Trophoblast cell (in vitro differentiated cells and primary cell): Measurements from ENCODE around the gene LPAR5.
A peak's percentile ranks its signal among the peaks of the same experiment; 100 is the strongest.

Experiments
- DNase-seq, 2 donors: peaks; one replicate each; pipeline ENCODE4 v3.0.0-alpha.2; 2016
- H2AFZ ChIP-seq: 2 replicates; pipeline ENCODE4 v1.6.1; 2013; ENCODE audit warnings: low read length, moderate library complexity, mild to moderate bottlenecking; ENCODE audit not compliant: insufficient read depth, poor library complexity
- H2AK5ac ChIP-seq: 2 replicates; pipeline ENCODE4 v1.6.1; 2013; ENCODE audit warnings: mild to moderate bottlenecking, low read length
- H2BK120ac ChIP-seq: 2 replicates; pipeline ENCODE4 v1.6.1; 2013; ENCODE audit warnings: low read length, mild to moderate bottlenecking, moderate library complexity; ENCODE audit not compliant: insufficient read depth, poor library complexity
- H2BK12ac ChIP-seq: 2 replicates; pipeline ENCODE4 v1.6.1; 2013; ENCODE audit warnings: mild to moderate bottlenecking, low read length, moderate library complexity
- H2BK5ac ChIP-seq: 2 replicates; pipeline ENCODE4 v1.6.1; 2013; ENCODE audit warnings: low read length, low read depth, moderate library complexity, mild to moderate bottlenecking; ENCODE audit not compliant: poor library complexity
- H3K14ac ChIP-seq: 2 replicates; pipeline ENCODE4 v1.6.1; 2013; ENCODE audit warnings: mild to moderate bottlenecking, low read length
- H3K18ac ChIP-seq: 2 replicates; pipeline ENCODE4 v1.6.1; 2013; ENCODE audit warnings: mild to moderate bottlenecking, low read length
- H3K23ac ChIP-seq: 2 replicates; pipeline ENCODE4 v1.6.1; 2013; ENCODE audit warnings: low read length
- H3K27ac ChIP-seq: 2 replicates; pipeline ENCODE4 v1.5.1; 2013; ENCODE audit warnings: low read depth, mild to moderate bottlenecking, inconsistent platforms, low read length, moderate library complexity
- H3K27me3 ChIP-seq: 2 replicates; pipeline ENCODE4 v1.6.1; 2013; ENCODE audit warnings: inconsistent platforms, mild to moderate bottlenecking, low read length, moderate library complexity; ENCODE audit not compliant: insufficient read depth
- H3K36me3 ChIP-seq, 2 experiments: 1 replicate in 1 of 2; 2 replicates in 1 of 2; pipeline ENCODE4 v1.6.1; 2013; ENCODE audit warnings: low read length in 2 of 2, mild to moderate bottlenecking in 2 of 2, moderate library complexity in 1 of 2; ENCODE audit not compliant: insufficient read depth in 2 of 2, control insufficient read depth in 1 of 2
- H3K4ac ChIP-seq: 2 replicates; pipeline ENCODE4 v1.6.1; 2013; ENCODE audit warnings: low read depth, mild to moderate bottlenecking, low read length, moderate library complexity
- H3K4me1 ChIP-seq, 2 experiments: 1 replicate in 1 of 2; 2 replicates in 1 of 2; pipeline ENCODE4 v1.6.1; 2013; ENCODE audit warnings: low read length in 2 of 2, mild to moderate bottlenecking in 2 of 2, moderate library complexity in 1 of 2; ENCODE audit not compliant: insufficient read depth in 2 of 2, control insufficient read depth in 1 of 2
- H3K4me2 ChIP-seq: 2 replicates; pipeline ENCODE4 v1.6.1; 2013; ENCODE audit warnings: inconsistent platforms, mild to moderate bottlenecking, low read length, moderate library complexity
- H3K4me3 ChIP-seq: 2 replicates; pipeline ENCODE4 v1.5.1; 2013; ENCODE audit warnings: mild to moderate bottlenecking, low read depth, low read length, inconsistent platforms
- H3K79me1 ChIP-seq: one replicate; pipeline ENCODE4 v1.6.1; 2013; ENCODE audit warnings: low read length
- H3K79me2 ChIP-seq: 2 replicates; pipeline ENCODE4 v1.6.1; 2013; ENCODE audit warnings: low read length, mild to moderate bottlenecking; ENCODE audit not compliant: control insufficient read depth, insufficient read depth, poor library complexity
- H3K9ac ChIP-seq: 2 replicates; pipeline ENCODE4 v1.6.1; 2013; ENCODE audit warnings: mild to moderate bottlenecking, low read length
- H3K9me3 ChIP-seq: 2 replicates; pipeline ENCODE4 v1.6.1; 2013; ENCODE audit warnings: low read depth, mild to moderate bottlenecking, control low read depth, inconsistent platforms, low read length; ENCODE audit not compliant: insufficient read depth
- H4K12ac ChIP-seq: 2 replicates; pipeline ENCODE4 v1.6.1; 2013; ENCODE audit warnings: low read depth, mild to moderate bottlenecking, low read length, moderate library complexity
- H4K8ac ChIP-seq: 2 replicates; pipeline ENCODE4 v1.6.1; 2013; ENCODE audit warnings: low read depth, mild to moderate bottlenecking, low read length, moderate library complexity
- H4K91ac ChIP-seq: one replicate; pipeline ENCODE4 v1.6.1; 2013; ENCODE audit warnings: low read depth, mild to moderate bottlenecking, low read length, moderate library complexity
- WGBS: extraction: QIAGEN DNeasy Blood & Tissue Kit; methylation state at CpG from one replicate; pipeline ENCODE4 v1.1.7; 2013; ENCODE audit warnings: missing lambda C conversion rate; ENCODE audit not compliant: insufficient read length, insufficient coverage; ENCODE audit errors: extremely low coverage; 5-methylcytosine and 5-hydroxymethylcytosine counted together

The LPAR5 gene

GRCh38 chr12:6662602-6662905, 26.8 kb upstream of the LPAR5 start:
- H2BK12ac ChIP-seq, result no peak overlapping the region
- peak overlapping the region; percentile 44 for H2BK120ac ChIP-seq
- no peaks in the 10 kb centered on the region for H3K4me1 ChIP-seq
- H2AFZ ChIP-seq, result peak overlapping the region; percentile 86
- H3K14ac ChIP-seq, result peak overlapping the region; percentile 62
- peak overlapping the region; percentile 93 for H3K4me2 ChIP-seq
- peaks cover 5% of the 10 kb centered on the region for H3K79me1 ChIP-seq
- H3K18ac ChIP-seq, result peak overlapping the region; percentile 57
- peak overlapping the region; percentile 63 for H2AK5ac ChIP-seq
- no peak overlapping the region for H3K23ac ChIP-seq
- no peak overlapping the region for H2BK5ac ChIP-seq
- H3K4ac ChIP-seq, result peak overlapping the region; percentile 34
- H3K9ac ChIP-seq, result peak overlapping the region; percentile 84
- DNase-seq, result no peak
- H3K79me2 ChIP-seq, result peaks cover 3% of the 10 kb centered on the region
- no peaks in the 10 kb centered on the region for H3K27me3 ChIP-seq
- H3K36me3 ChIP-seq, result peaks cover 7 to 11% of the 10 kb centered on the region in 2 experiments
- WGBS, result no CpG with 5 or more reads among the region's 10 CpGs
- peak overlapping the region; percentile 85 for H3K4me3 ChIP-seq
- no peaks in the 10 kb centered on the region for H3K9me3 ChIP-seq
- no peak overlapping the region for H3K27ac ChIP-seq
- peak overlapping the region; percentile 97 for H4K8ac ChIP-seq
- H4K12ac ChIP-seq, result peak overlapping the region; percentile 92
- peak overlapping the region; percentile 73 for H4K91ac ChIP-seq

GRCh38 chr12:6653987-6654386, 18.2 kb upstream of the LPAR5 start:
- H2BK120ac ChIP-seq, result no peak overlapping the region
- no peak overlapping the region for H3K4ac ChIP-seq
- H3K9ac ChIP-seq, result no peak overlapping the region
- H2AFZ ChIP-seq, result no peak overlapping the region
- no peak overlapping the region for H2BK12ac ChIP-seq
- DNase-seq, result no peak
- no peak overlapping the region for H4K8ac ChIP-seq
- no peak overlapping the region for H3K18ac ChIP-seq
- no peak overlapping the region for H3K4me3 ChIP-seq
- no peak overlapping the region for H3K14ac ChIP-seq
- no CpG with 5 or more reads among the region's 5 CpGs for WGBS
- H3K27me3 ChIP-seq, result no peaks in the 10 kb centered on the region
- no peak overlapping the region for H4K91ac ChIP-seq
- H3K23ac ChIP-seq, result no peak overlapping the region
- no peaks in the 10 kb centered on the region for H3K9me3 ChIP-seq
- H3K36me3 ChIP-seq, result peaks cover 31 to 47% of the 10 kb centered on the region in 2 experiments
- H3K79me1 ChIP-seq, result no peaks in the 10 kb centered on the region
- no peaks in the 10 kb centered on the region for H3K4me1 ChIP-seq
- no peak overlapping the region for H2BK5ac ChIP-seq
- no peak overlapping the region for H4K12ac ChIP-seq
- H3K4me2 ChIP-seq, result no peak overlapping the region
- H2AK5ac ChIP-seq, result no peak overlapping the region
- H3K79me2 ChIP-seq, result no peaks in the 10 kb centered on the region
- no peak overlapping the region for H3K27ac ChIP-seq

- peaks cover 31 to 49% of the 10 kb centered on the region in 2 experiments for H3K36me3 ChIP-seq
- H2BK120ac ChIP-seq, result no peak overlapping the region
- no peak overlapping the region for H4K91ac ChIP-seq
- H3K18ac ChIP-seq, result no peak overlapping the region
- no peak overlapping the region for H3K27ac ChIP-seq
- no peak overlapping the region for H3K4ac ChIP-seq
- H3K27me3 ChIP-seq, result no peaks in the 10 kb centered on the region
- no peak overlapping the region for H3K9ac ChIP-seq
- no peak overlapping the region for H2BK12ac ChIP-seq
- DNase-seq, result no peak
- no peaks in the 10 kb centered on the region for H3K9me3 ChIP-seq
- H3K79me2 ChIP-seq, result no peaks in the 10 kb centered on the region
- H3K79me1 ChIP-seq, result no peaks in the 10 kb centered on the region
- H3K4me3 ChIP-seq, result no peak overlapping the region
- H3K23ac ChIP-seq, result no peak overlapping the region
- no peak overlapping the region for H2AFZ ChIP-seq
- H3K14ac ChIP-seq, result no peak overlapping the region
- no peak overlapping the region for H2BK5ac ChIP-seq
- no peaks in the 10 kb centered on the region for H3K4me1 ChIP-seq
- H4K12ac ChIP-seq, result no peak overlapping the region
- no peak overlapping the region for H4K8ac ChIP-seq
- H3K4me2 ChIP-seq, result no peak overlapping the region
- no peak overlapping the region for H2AK5ac ChIP-seq
- no CpG with 5 or more reads among the region's 1 CpG for WGBS
These were observed 17.6 kb upstream of the LPAR5 start for GRCh38 chr12:6653342-6653741.

GRCh38 chr12:6652391-6652790, 16.6 kb upstream of the LPAR5 start:
- H2AFZ ChIP-seq, result no peak overlapping the region
- no peak overlapping the region for H2AK5ac ChIP-seq
- H4K91ac ChIP-seq, result no peak overlapping the region
- no peak overlapping the region for H2BK120ac ChIP-seq
- H2BK5ac ChIP-seq, result no peak overlapping the region
- no peak overlapping the region for H2BK12ac ChIP-seq
- H3K27me3 ChIP-seq, result no peaks in the 10 kb centered on the region
- no peak overlapping the region for H3K4me3 ChIP-seq
- H3K4me2 ChIP-seq, result no peak overlapping the region
- no peaks in the 10 kb centered on the region for H3K79me1 ChIP-seq
- H3K4me1 ChIP-seq, result no peaks in the 10 kb centered on the region
- no peak overlapping the region for H3K14ac ChIP-seq
- no peak overlapping the region for H3K27ac ChIP-seq
- no peak overlapping the region for H3K18ac ChIP-seq
- no peak for DNase-seq
- H3K4ac ChIP-seq, result no peak overlapping the region
- no CpG with 5 or more reads among the region's 12 CpGs for WGBS
- H4K12ac ChIP-seq, result no peak overlapping the region
- H3K23ac ChIP-seq, result no peak overlapping the region
- no peak overlapping the region for H4K8ac ChIP-seq
- no peaks in the 10 kb centered on the region for H3K79me2 ChIP-seq
- no peak overlapping the region for H3K9ac ChIP-seq
- peaks cover 34 to 49% of the 10 kb centered on the region in 2 experiments for H3K36me3 ChIP-seq
- H3K9me3 ChIP-seq, result no peaks in the 10 kb centered on the region
